ENCODE results near the gene MIA. TPM values are rescaled to one million over a fixed set of nuclear protein-coding genes. Genes with fewer than 3 reads are reported as not detected.
"Not testable (repeated sequence)": the region's sequence is repeated elsewhere in the genome, so short reads cannot be mapped to it uniquely, and the experiment has no call there.

Gene MIA
- total RNA-seq, 1 donor from 2014 or later: 0.20 TPM

- DNase-seq (ENCODE audit: low read depth, low spot score): no peak
Observed at GRCh38 chr19:40802300-40803169, 27.2 kb downstream of the MIA start.

- DNase-seq (ENCODE audit: low read depth, low spot score): no peak
Observed at GRCh38 chr19:40803170-40803856, 28.0 kb downstream of the MIA start.

DNA sequence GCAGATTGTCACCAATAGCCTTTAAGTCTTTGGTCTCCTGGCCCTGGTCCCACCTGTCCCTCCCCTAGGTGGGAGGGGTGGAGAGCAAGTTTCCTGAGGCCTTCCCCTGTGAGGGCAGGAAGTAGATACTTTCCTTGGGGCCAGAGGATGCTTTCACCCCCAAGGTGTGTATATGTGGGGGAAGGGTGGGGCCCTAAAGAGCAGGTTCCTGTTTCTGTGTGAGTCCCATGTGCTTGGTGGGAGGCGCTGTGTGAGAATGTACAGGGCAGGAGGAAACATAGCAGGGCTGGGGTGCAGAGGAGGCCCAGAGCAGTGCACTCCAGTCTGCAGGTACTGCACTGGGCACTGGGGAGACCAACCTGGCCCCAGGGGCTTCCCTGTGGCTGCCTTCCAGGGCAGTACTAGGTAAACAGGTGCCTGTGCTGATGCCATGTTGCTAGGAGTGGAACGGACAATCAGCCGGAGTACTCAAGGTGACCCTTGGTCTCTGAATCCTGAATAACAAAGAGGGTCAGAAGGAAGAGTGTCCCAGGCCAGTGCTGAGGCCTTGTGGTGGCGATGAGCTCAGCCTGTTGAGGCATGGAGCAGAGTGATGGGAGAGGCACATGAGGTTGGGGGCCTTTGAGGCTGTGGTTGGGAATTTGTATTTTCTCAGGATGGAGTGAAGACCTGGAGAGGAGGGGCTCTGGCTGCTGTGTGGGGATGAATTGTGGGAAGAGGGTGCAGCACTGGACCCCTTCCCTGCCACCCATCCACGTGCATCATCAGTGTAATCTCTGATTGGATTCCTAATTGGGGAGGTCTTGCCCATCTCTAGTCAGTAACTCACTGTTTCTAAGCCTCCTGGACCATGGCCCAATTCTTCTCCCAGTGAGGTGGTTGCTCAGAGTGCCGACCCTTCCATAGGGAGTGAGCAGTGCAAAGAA, 28.8 kb downstream of the MIA start:
- no peak for DNase-seq (ENCODE audit: low read depth, low spot score)

- DNase-seq (ENCODE audit: low read depth, low spot score): no peak
Observed at GRCh38 chr19:40804783-40805242, 29.5 kb downstream of the MIA start.

DNA sequence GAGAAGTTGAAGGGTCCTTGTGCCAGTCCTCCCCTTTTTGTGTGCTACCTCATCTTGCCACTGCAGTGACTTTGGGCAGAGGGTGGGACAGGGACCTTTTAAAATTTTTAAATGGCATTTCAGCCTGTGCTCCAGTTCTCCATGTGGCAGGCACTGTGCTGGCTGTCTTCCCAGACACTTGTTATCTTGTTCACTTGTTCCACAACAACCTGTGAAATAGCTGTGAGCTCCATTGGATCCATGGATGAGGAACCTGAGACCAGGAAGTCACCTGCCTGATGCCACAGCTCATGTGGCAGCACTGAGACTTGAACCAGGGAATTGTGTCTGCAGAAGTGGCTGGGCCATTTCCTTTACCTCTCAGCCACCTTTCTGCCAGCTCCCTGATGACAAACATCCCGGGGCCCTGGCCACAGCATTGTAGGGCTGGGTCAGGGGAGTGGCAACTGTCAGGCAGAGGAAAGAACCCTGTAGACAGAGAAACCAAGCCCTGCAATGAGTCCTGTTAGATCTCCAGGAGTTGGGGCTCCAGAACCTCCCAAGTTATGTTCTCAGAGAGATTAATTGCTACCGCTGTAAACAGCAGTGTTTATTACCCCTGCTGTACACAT, 30.0 kb downstream of the MIA start:
- no peak for DNase-seq (ENCODE audit: low read depth, low spot score)

- DNase-seq (ENCODE audit: low read depth, low spot score): peak; percentile 94
Observed at GRCh38 chr19:40806423-40807146, 31.3 kb downstream of the MIA start.

- DNase-seq (ENCODE audit: low read depth, low spot score): no peak
Observed at GRCh38 chr19:40807147-40808020, 32.1 kb downstream of the MIA start.

DNA sequence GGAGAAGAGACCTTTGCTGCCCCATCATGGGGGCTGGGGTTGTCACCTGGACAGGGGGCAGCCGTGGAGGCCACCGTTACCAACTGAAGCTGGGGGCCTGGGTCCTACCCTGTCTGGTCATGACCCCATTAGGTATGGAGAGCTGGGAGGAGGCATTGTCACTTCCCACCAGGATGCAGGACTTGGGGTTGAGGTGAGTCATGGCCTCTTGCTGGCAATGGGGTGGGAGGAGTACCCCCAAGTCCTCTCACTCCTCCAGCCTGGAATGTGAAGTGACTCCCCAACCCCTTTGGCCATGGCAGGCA, 32.7 kb downstream of the MIA start:
- DNase-seq (ENCODE audit: low read depth, low spot score): no peak

- no peak for DNase-seq (ENCODE audit: low read depth, low spot score)
Observed at GRCh38 chr19:40808497-40808896, 33.2 kb downstream of the MIA start.

DNA sequence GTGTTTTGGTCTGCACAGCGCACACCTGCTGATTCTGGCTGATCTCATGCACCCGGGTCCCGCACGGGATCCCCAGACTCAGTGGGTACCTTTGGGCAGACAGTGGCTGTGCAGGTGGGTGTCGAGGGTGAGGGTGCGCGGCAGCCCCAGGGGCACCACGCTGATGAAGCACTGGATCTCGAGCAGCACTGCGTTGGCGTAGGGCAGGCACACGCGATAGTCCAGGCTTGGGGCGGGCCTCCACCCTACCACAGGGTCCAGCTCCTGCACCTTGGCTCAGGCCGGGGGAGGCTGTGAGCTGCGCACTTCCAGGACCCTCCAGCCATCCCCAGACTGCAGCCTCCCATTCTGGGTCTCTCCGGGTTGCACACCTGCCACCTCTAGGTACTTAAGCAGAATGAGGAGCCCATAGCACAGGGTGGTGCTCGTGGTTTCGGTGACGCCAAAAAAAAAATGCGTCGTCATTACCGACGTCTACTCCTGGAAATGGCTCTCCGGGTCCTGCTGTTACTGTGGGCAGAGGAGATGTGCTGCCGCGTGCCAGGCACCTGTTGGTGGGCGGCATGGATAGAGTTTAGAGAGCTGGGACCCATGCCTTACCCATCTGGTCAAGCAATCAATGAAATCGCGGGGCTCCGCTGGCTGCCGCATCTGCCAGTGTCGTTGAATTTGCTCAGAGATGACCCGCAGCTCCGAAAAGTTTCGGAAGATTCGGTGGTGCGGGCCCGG, 34.2 kb downstream of the MIA start:
- no peak for DNase-seq (ENCODE audit: low read depth, low spot score)

DNA sequence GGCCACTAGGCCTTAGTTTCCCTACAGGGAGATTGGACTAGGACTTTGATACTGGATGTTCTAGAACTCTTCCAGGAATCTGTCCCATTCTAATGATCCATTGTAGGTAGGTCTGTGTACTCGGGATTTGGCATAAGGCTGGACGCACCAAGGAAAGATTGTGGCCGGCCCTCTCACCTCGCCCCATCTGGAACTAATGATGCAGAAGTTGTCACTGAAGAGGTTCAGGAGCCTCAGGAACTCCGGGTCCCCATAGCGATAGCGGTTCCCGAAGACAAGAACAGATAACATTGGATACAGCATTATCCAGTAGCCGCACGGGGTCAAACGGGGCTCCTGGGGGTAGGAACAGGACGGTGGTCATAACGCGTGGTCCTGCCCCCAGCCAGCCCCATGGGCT, 34.8 kb downstream of the MIA start:
- DNase-seq (ENCODE audit: low read depth, low spot score): no peak

- not testable (repeated sequence) for DNase-seq (ENCODE audit: low read depth, low spot score)
Observed at GRCh38 chr19:40810649-40811408, 35.5 kb downstream of the MIA start.

DNA sequence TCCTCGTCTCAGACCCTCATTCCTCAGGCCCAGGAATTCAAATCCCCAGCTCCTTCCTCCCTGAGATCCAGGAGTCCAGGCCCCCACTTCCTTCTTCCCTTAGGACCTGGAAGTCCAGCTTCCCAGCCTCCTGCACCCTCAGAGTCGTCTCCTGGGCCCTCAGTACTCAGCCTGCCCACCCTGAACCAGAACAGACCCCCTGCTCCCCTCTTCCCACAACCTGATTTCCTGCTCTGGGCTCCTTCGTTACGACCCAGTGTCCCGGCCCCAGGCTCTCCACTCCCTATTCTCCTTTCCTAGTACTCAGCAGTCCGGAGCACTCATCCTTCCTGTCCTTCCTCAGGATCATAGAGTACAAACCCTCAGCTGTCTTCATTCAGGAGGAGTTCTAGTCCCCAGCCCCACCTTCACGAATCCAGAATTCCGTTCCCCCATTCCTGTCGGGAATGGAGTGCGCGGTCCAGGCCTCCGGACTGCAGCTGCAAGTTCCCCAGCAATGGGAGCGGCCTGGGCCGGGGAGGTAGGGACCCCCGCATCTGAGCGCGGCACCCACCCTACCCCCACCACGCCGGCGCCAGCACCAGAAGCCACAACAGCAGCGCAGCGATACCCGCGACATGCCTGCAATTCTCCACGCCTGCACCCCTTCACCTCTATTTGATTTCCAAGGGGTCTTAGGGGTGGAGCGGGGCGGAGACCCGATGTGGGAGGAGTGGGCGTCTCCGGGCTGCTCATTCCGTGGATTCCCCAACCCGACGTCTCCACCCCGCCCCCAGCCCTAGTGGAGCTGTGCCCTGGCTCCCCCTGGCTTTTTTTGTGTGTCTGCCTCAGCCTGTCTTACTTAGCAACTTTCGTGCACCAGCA, 36.4 kb downstream of the MIA start:
- no peak for DNase-seq (ENCODE audit: low read depth, low spot score)

GRCh38 chr19:40812571-40812970, 37.2 kb downstream of the MIA start:
- DNase-seq (ENCODE audit: low read depth, low spot score): not testable (repeated sequence)

DNA sequence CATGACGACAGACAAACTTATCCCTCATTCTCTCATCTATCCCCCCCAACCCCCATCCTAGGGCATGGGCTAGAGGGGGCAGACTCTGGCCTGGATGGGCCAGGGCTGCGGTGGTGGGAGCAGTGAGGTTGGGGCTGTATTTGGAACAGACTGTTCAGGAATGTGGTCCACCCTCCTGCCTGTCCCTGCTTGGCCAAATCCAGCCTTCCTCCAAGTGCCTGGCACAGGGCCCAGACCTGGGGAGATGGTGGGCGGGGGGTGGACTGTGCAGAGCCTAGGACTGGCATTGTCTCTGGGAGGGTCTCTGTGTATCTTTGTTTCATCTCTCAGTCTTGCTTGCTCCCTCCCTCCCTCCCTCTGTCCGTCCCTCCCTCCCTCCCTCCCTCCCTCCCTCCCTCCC, 37.9 kb downstream of the MIA start:
- no peak for DNase-seq (ENCODE audit: low read depth, low spot score)

DNA sequence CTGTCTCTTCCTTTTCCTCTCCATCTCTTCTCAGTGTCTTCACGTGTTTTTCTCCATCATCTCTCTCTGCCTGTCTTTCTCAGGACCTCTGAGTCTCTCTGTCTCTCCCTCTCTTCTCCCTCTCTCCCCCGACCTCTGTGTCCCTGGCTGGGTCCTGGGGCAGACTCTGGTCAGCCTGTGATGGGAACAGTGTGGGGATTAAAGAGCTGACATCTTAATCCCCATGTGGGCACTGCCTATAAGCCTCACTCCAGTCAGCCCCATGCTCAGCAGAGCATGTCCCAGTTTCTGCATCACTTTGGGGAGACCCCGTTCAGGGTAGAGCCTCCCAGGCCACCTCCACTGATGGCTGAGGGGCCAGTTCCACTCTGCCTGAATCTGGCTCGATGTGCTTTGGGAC, 39.9 kb downstream of the MIA start:
- no peak for DNase-seq (ENCODE audit: low read depth, low spot score)
